DND-41 (cell line): ENCODE results near the gene PRRT1B.

ENCODE experiments used
- ATAC-seq: fragments of 200-7000 bp; cut with Tn5 transposase; 3 replicates; pipeline ENCODE4 v1.9.1; 2021; ENCODE audit warnings: low read depth; ENCODE audit not compliant: insufficient read depth
- DNase-seq: peaks from one replicate; pipeline ENCODE4 v3.0.0-alpha.2; 2020
- H2AFZ ChIP-seq: 2 replicates; pipeline ENCODE4 v1.6.0; 2012; ENCODE audit warnings: low read depth, low read length
- H3K27ac ChIP-seq: 2 replicates; pipeline ENCODE4 v1.5.1; 2012; ENCODE audit warnings: low read length, inconsistent platforms
- H3K27me3 ChIP-seq: fragments of 200-600 bp; sonication (generic); 2 replicates; pipeline ENCODE4 v1.6.0; 2012; ENCODE audit warnings: low read length, mild to moderate bottlenecking, inconsistent platforms; ENCODE audit not compliant: insufficient read depth, poor library complexity
- H3K36me3 ChIP-seq: 2 replicates; pipeline ENCODE4 v1.5.1; 2012; ENCODE audit warnings: low read length, inconsistent platforms; ENCODE audit not compliant: insufficient read depth
- H3K4me1 ChIP-seq: 2 replicates; pipeline ENCODE4 v1.5.1; 2012; ENCODE audit warnings: mild to moderate bottlenecking, low read length; ENCODE audit not compliant: insufficient read depth
- H3K4me2 ChIP-seq: 2 replicates; pipeline ENCODE4 v1.6.0; 2012; ENCODE audit warnings: mild to moderate bottlenecking, moderate library complexity, low read length, inconsistent platforms; ENCODE audit not compliant: insufficient read depth
- H3K4me3 ChIP-seq, 2 experiments: fragments of 200-600 bp in 1 of 2; shearing (Covaris generic) in 1 of 2; 2 replicates each; pipeline ENCODE4 v1.5.1; 2012 to 2016; ENCODE audit warnings: inconsistent platforms in 2 of 2, low read length in 2 of 2, mild to moderate bottlenecking in 2 of 2, low read depth in 1 of 2, moderate library complexity in 1 of 2
- H3K79me2 ChIP-seq: 2 replicates; pipeline ENCODE4 v1.6.0; 2012; ENCODE audit warnings: low read length, inconsistent platforms; ENCODE audit not compliant: insufficient read depth
- H3K9ac ChIP-seq: 2 replicates; pipeline ENCODE4 v1.6.0; 2012; ENCODE audit warnings: low read depth, mild to moderate bottlenecking, inconsistent platforms, low read length, moderate library complexity
- H3K9me3 ChIP-seq: 2 replicates; pipeline ENCODE4 v1.5.1; 2012; ENCODE audit warnings: low read length, moderate library complexity, mild to moderate bottlenecking, inconsistent platforms; ENCODE audit not compliant: insufficient read depth, severe bottlenecking
- H4K20me1 ChIP-seq: 2 replicates; pipeline ENCODE4 v1.6.0; 2012; ENCODE audit warnings: low read length; ENCODE audit not compliant: insufficient read depth
- CTCF ChIP-seq: IDR thresholded peaks from 2 replicates; pipeline ENCODE4 v1.5.1; 2012; ENCODE audit warnings: borderline replicate concordance, low read length, moderate library complexity, mild to moderate bottlenecking; ENCODE audit not compliant: poor library complexity, severe bottlenecking; ENCODE audit errors: extremely low read depth
- EZH2 ChIP-seq: IDR thresholded peaks from 3 replicates; pipeline ENCODE4 v1.6.1; 2012; ENCODE audit warnings: borderline replicate concordance, low read depth, mild to moderate bottlenecking, moderate library complexity, low read length, inconsistent platforms; ENCODE audit not compliant: severe bottlenecking

PRRT1B gene

GRCh38 chr9:131583337-131583645 lies 38.0 kb downstream of the PRRT1B start:
- H3K4me1 ChIP-seq, result peaks cover 22% of the 10 kb centered on the region
- H3K27me3 ChIP-seq, result no peaks in the 10 kb centered on the region
- no peak overlapping the region for H3K27ac ChIP-seq
- H2AFZ ChIP-seq, result no peak overlapping the region
- H3K79me2 ChIP-seq, result no peaks in the 10 kb centered on the region
- TF ChIP-seq EZH2, result no peak
- no peak for TF ChIP-seq CTCF
- no peaks in the 10 kb centered on the region for H3K9me3 ChIP-seq
- no peak for ATAC-seq
- DNase-seq, result no peak
- peaks cover 4% of the 10 kb centered on the region for H4K20me1 ChIP-seq
- H3K9ac ChIP-seq, result no peak overlapping the region
- no peak overlapping the region for H3K4me2 ChIP-seq
- H3K4me3 ChIP-seq, result no peak overlapping the region
- peaks cover 55% of the 10 kb centered on the region for H3K36me3 ChIP-seq

GRCh38 chr9:131583836-131584555 lies 38.7 kb downstream of the PRRT1B start:
- no peak overlapping the region for H3K4me2 ChIP-seq
- no peaks in the 10 kb centered on the region for H3K27me3 ChIP-seq
- no peaks in the 10 kb centered on the region for H3K79me2 ChIP-seq
- H2AFZ ChIP-seq, result no peak overlapping the region
- H3K27ac ChIP-seq, result no peak overlapping the region
- no peaks in the 10 kb centered on the region for H3K9me3 ChIP-seq
- H3K4me3 ChIP-seq, result no peak overlapping the region
- no peak for DNase-seq
- H3K36me3 ChIP-seq, result peaks cover 61% of the 10 kb centered on the region
- no peak overlapping the region for H3K9ac ChIP-seq
- TF ChIP-seq EZH2 (no peak), CTCF (no peak)
- H4K20me1 ChIP-seq, result peaks cover 4% of the 10 kb centered on the region
- ATAC-seq, result no peak
- H3K4me1 ChIP-seq, result peaks cover 22% of the 10 kb centered on the region

- H3K4me3 ChIP-seq, result no peak overlapping the region
- no peaks in the 10 kb centered on the region for H3K27me3 ChIP-seq
- no peak overlapping the region for H2AFZ ChIP-seq
- no peaks in the 10 kb centered on the region for H3K79me2 ChIP-seq
- peaks cover 22% of the 10 kb centered on the region for H3K4me1 ChIP-seq
- peaks cover 4% of the 10 kb centered on the region for H4K20me1 ChIP-seq
- 0 out of 2 replicates have a peak overlapping the region, but pooled peaks have one; percentile 11 for H3K9ac ChIP-seq
- TF ChIP-seq EZH2 (no peak), CTCF (no peak)
- H3K9me3 ChIP-seq, result no peaks in the 10 kb centered on the region
- peak overlapping the region; percentile 59 for H3K27ac ChIP-seq
- H3K4me2 ChIP-seq, result no peak overlapping the region
- no peak for ATAC-seq
- no peak for DNase-seq
- peaks cover 61% of the 10 kb centered on the region for H3K36me3 ChIP-seq
Observed at GRCh38 chr9:131584858-131585257, 39.5 kb downstream of the PRRT1B start.

GRCh38 chr9:131585375-131585774 lies 40.1 kb downstream of the PRRT1B start:
- Histone ChIP-seq H4K20me1 (peaks cover 4% of the 10 kb centered on the region), H3K27me3 (no peaks in the 10 kb centered on the region), H3K9ac (0 out of 2 replicates have a peak overlapping the region, but pooled peaks have one; percentile 11), H2AFZ (no peak overlapping the region), H3K4me2 (no peak overlapping the region), H3K4me3 (no peak overlapping the region), H3K27ac (peak overlapping the region; percentile 59), H3K9me3 (no peaks in the 10 kb centered on the region), H3K79me2 (no peaks in the 10 kb centered on the region), H3K4me1 (peaks cover 22% of the 10 kb centered on the region), H3K36me3 (peaks cover 61% of the 10 kb centered on the region)
- TF ChIP-seq EZH2 (no peak), CTCF (peak; percentile 16)
- peak; percentile 75 for DNase-seq
- peak; percentile 97 for ATAC-seq
